ENCODE measurements around the gene RECQL5.
A peak's percentile ranks its signal among the peaks of the same experiment; 100 is the strongest.
"Not testable (repeated sequence)": the region's sequence is repeated elsewhere in the genome, so short reads cannot be mapped to it uniquely, and the experiment has no call there.

The RECQL5 gene

DNA sequence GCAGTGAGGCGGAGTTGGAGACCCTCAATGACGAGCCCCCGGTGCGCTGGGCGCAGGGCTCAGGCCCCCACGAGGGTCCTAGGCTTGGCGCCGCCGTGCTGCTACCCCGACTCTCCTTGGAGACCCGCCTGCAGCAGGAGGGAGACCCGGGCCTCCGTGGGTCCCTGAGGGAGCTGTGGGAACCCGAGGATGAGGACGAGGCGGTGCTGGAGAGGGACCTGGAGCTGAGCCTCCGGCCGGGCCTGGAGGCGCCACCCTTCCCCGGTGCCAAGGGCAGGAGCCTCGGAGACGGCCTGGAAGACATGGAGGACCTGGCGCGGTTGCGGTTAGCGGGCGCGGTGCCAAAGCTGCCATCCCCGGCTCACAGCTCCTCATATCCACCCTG lies 77.0 kb downstream of the RECQL5 start:
- no peak for DNase-seq

DNA sequence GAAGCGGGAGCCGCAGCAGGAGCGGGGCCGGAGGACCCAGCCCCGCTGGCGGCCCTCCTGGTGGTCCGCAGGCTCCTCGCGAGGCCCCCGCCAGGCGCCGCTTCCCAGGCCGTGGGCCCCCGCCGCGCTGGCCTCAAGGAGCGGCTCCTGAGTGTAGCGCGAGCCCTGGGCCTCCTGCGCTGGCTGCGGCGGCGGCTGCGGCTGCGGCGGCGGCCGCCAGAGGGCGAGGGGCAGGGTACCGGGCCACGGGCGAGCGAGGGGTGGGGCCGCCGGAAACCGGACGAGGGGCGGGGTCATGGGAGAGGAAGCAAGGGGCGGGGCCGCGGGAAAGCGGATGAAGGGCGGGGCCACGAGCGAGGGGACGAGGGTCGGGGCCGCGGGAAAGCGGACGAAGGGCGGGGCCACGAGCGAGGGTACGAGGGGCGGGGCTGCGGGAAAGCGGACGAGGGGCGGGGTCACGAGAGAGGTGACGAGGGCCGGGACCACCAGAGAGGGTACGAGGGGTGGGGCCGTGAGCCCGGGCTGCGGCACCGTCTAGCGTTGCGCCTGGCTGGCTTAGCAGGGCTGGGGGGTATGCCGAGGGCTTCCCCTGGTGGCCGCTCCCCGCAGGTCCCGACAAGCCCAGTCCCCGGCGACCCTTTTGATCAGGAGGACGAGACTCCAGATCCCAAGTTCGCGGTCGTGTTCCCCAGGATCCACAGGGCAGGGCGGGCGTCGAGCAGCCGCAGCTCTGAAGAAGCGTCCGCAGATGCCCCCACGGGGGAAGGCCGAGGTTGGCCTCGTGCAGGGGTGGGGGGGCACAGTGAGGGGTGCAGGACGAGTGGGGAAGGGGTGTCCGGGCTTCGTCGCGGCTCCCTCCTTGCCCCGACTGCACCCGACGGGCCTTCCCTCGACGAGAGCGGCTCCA lies 77.7 kb downstream of the RECQL5 start:
- peak; percentile 96 for DNase-seq

DNA sequence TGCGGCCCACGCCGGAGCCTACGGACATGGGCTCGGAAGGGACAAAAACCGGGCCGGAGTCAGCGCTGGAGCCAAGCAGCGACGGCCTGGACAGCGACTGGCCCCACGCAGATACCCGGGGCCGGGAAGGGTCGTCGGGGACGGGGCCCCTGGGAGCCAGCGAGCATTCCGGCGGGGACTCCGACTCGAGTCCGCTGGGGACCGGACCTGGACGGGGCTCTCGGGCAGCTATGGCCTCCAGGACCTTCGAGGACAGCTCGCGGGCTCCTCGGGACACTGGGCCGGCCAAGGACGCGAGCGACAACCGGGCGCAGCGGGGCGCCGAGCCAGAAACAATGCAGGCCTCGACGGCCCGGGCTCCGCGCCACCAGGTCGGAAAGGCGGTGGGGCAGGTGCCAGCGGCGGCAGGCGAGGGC lies 78.3 kb downstream of the RECQL5 start:
- peak; percentile 58 for DNase-seq

DNA sequence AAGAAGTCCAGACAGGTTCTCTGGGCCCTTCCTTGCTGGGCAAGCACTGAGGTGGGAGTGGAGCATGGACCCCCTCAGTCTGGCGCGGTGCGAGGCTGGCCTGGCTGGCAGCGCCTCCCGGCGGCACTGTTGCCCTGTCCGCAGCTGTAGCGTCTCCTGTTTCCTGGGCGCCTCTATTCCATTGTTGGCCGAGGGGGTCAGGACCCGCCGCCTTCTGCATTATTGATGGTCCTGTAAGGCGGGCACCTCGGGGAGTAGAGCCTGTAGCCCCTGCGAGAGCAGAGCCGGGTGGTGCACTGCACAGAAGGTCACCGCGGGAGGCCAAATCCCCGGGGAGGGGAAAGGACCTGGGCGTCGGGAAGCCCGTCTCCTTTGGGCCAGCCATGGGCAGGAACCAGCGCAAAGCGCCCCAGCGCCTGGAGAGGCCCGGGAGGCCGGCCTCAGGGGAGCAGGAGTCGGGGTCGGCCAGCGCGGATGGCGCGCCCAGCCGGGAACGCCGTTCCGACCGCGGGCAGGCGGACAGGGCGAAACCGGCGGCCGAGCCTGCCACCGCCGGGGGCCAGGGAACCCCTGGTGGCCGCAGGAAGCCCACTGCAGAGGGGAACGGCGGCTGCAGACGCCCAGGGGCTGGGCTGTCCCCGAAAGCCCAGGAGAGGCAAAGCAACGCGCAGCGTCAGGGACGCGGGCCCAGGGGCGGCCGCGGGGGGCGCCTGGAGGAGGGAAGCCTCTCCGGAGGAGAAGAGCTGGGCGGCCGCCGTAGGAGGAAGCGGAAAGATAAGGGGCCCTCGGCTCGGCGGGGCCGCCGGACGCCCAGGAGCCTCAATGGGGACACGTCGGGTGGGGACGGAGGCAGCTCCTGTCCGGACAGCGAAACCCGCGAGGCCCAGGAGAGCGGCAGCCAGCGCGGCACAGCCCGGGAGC lies 79.0 kb downstream of the RECQL5 start, which contains the start of gene MYO15B:
TSS of gene MYO15B (plus strand) at position 126 of the 921 bp plus-strand sequence. CDS start at position 384, 258 bp downstream.
- peak; percentile 80 for DNase-seq

DNA sequence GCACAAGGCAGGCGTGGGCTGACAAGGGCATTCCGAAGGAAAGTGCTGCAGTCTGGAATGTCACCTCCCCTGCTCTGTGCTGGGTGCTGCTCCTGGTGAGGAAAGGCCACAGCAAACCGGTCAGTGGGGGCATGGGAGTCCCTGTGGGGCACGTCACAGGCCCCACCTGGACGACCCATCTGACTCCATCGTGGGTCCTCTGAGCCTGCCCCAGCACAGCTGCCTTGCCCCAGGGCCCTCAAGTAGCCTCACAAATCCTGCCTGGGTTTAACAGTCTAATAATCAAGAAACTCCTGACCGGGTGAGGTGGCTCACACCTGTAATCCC lies 82.1 kb downstream of the RECQL5 start:
- DNase-seq, result no peak

DNA sequence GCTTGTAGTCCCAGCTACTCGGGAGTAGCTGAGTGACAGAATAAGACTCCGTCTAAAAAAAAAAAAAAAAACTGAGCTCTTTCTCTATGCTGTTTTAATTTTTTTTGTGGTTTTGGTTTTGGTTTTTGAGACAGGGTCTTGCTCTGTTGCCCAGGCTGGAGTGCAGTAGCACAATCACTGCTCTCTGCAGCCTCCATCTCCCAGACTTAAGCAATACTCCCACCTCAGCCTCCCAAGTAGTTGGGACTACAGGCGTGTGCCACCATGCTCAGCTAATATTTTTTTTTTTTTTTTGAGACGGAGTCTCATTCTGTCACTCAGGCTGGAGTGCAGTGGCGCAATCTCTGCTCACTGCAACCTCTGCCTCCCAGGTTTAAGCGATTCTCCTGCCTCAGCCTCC lies 83.8 kb downstream of the RECQL5 start:
- DNase-seq, result not testable (repeated sequence)

DNA sequence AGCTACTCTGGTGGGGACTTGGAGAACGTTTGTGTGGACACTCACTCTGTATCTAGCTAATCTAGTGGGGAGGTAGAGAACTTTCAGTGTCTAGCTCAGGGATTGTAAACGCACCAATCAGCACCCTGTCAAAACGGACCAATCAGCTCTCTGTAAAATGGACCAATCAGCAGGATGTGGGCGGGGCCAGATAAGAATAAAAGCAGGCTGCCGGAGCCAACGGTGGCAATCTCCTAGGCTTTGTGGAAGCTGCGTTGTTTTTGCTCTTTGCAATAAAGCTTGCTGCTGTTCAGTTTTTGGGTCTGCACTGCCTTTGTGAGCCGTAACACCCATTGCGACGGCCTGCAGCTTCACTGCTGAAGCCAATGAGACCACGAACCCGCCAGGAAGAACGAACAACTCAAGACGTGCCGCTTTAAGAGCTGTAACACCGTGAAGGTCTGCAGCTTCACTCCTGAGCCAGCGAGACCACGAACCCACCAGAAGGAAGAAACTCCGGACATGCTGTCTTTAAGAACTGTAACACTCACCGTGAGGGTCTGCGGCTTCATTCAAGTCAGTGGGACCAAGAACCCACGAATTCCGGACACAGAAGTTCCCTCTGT lies 85.7 kb downstream of the RECQL5 start:
- not testable (repeated sequence) for DNase-seq

Measured in left hindlimb (tissue), 1 donor.